Ascending aorta (tissue), 2 donors: ENCODE results near the gene SDK1. TPM values are rescaled to one million over a fixed set of nuclear protein-coding genes. Genes with fewer than 3 reads are reported as not detected.

Source experiments
- DNase-seq, 2 donors: peaks; one replicate each; pipeline ENCODE4 v3.0.0-alpha.2; 2019; ENCODE audit warnings: low spot score in 2 of 2
- H3K27ac ChIP-seq, 2 donors: fragments of 200-600 bp; sonication (generic); one replicate each; pipeline ENCODE4 v1.5.1; 2016 to 2017; ENCODE audit warnings: mild to moderate bottlenecking in 1 of 2
- H3K27me3 ChIP-seq: fragments of 200-600 bp; sonication (generic); one replicate; pipeline ENCODE4 v1.5.1; 2017
- H3K36me3 ChIP-seq, 2 donors: fragments of 200-600 bp; sonication (generic); one replicate each; pipeline ENCODE4 v1.5.1; 2016
- H3K4me1 ChIP-seq, 2 donors: fragments of 200-600 bp; sonication (generic); one replicate each; pipeline ENCODE4 v1.5.1; 2016 to 2017; ENCODE audit warnings: mild to moderate bottlenecking in 1 of 2
- H3K4me3 ChIP-seq, 2 donors: fragments of 200-600 bp; sonication (generic); one replicate each; pipeline ENCODE4 v1.5.1; 2016 to 2017; ENCODE audit warnings: mild to moderate bottlenecking in 1 of 2
- H3K9me3 ChIP-seq, 2 donors: fragments of 200-600 bp; sonication (generic); one replicate each; pipeline ENCODE4 v1.5.1; 2016
- CTCF ChIP-seq, 3 experiments: fragments of 200-600 bp in 2 of 3; fragments of 450-650 bp in 1 of 3; sonication (generic) in 2 of 3; IDR thresholded peaks; one replicate each; pipeline ENCODE4 v1.5.1; 2016 to 2019; ENCODE audit warnings: antibody characterized with exemption in 3 of 3, mild to moderate bottlenecking in 1 of 3, moderate library complexity in 1 of 3
- intact Hi-C: fragments of 100-400 bp; cut with DNase I; formaldehyde crosslinking; loops from one replicate; pipeline ENCODE4 v1.15.1; 2023
- total RNA-seq: library from RNA; depleted of rRNA; stranded (reverse); fragments of >200 nt; gene quantifications from one replicate; pipeline ENCODE4 v1.1.0, GENCODE V29; 2016

Gene SDK1
- total RNA-seq, 1 donor from 2014 or later, result 13.3 TPM

GRCh38 chr7:3280946-3281656 is 20.0 kb upstream of the SDK1 start:
- no peaks in the 10 kb centered on the region for H3K27me3 ChIP-seq
- H3K4me3 ChIP-seq, result no peak overlapping the region
- peaks cover 0 to 16% of the 10 kb centered on the region in 2 donors for H3K4me1 ChIP-seq
- no peak for TF ChIP-seq CTCF (IDR thresholded peaks at IDR 0.05)
- DNase-seq, result no peak
- H3K36me3 ChIP-seq, result no peaks in the 10 kb centered on the region
- H3K27ac ChIP-seq, result peak overlapping the region; percentile 74 to 75
- intact Hi-C loops, result no loop called here
- no peaks in the 10 kb centered on the region for H3K9me3 ChIP-seq

- Histone ChIP-seq H3K36me3 (no peaks in the 10 kb centered on the region), H3K9me3 (no peaks in the 10 kb centered on the region), H3K27me3 (no peaks in the 10 kb centered on the region), H3K4me1 (peaks cover 0 to 16% of the 10 kb centered on the region in 2 donors), H3K4me3 (no peak overlapping the region), H3K27ac (peak overlapping the region; percentile 74 to 75)
- intact Hi-C loops, result no loop called here
- DNase-seq, result peak; percentile 26 to 76
- TF ChIP-seq CTCF (IDR thresholded peaks at IDR 0.05), result no peak
These were observed 18.6 kb upstream of the SDK1 start for GRCh38 chr7:3282457-3282856.

- TF ChIP-seq CTCF (IDR thresholded peaks at IDR 0.05), result no peak
- DNase-seq, result no peak
- intact Hi-C loops, result no loop called here
- H3K4me3 ChIP-seq, result no peak overlapping the region
- H3K9me3 ChIP-seq, result no peaks in the 10 kb centered on the region
- peak overlapping the region; percentile 74 to 75 for H3K27ac ChIP-seq
- no peaks in the 10 kb centered on the region for H3K27me3 ChIP-seq
- peaks cover 0 to 16% of the 10 kb centered on the region in 2 donors for H3K4me1 ChIP-seq
- H3K36me3 ChIP-seq, result no peaks in the 10 kb centered on the region
These were observed 17.8 kb upstream of the SDK1 start for GRCh38 chr7:3283130-3283704.

GRCh38 chr7:3285652-3286051 is 15.4 kb upstream of the SDK1 start:
- H3K27ac ChIP-seq, result no peak overlapping the region
- DNase-seq, result no peak
- intact Hi-C loops, result no loop called here

GRCh38 chr7:3289996-3290395 is 11.1 kb upstream of the SDK1 start:
- Histone ChIP-seq H3K4me1 (no peaks in the 10 kb centered on the region), H3K27ac (no peak overlapping the region), H3K9me3 (peaks cover 0 to 7% of the 10 kb centered on the region in 2 donors), H3K27me3 (no peaks in the 10 kb centered on the region), H3K4me3 (no peak overlapping the region), H3K36me3 (no peaks in the 10 kb centered on the region)
- no peak for TF ChIP-seq CTCF (IDR thresholded peaks at IDR 0.05)
- intact Hi-C loops, result no loop called here
- no peak for DNase-seq

More at GRCh38 chr7:3285652-3286051, 15.4 kb upstream of the SDK1 start:
- H3K4me1 ChIP-seq, result peaks cover 0 to 11% of the 10 kb centered on the region in 2 donors
- no peak for TF ChIP-seq CTCF (IDR thresholded peaks at IDR 0.05)
- no peak overlapping the region for H3K4me3 ChIP-seq
- no peaks in the 10 kb centered on the region for H3K27me3 ChIP-seq
- H3K36me3 ChIP-seq, result no peaks in the 10 kb centered on the region
- H3K9me3 ChIP-seq, result peaks cover 0 to 7% of the 10 kb centered on the region in 2 donors
